Activated CD4-positive, alpha-beta T cell treated with anti-CD3 and anti-CD28 coated beads, Interleukin-10, Interleukin-2, amounts not matched to agents 100 ng/mL and 50 ng/mL, durations not matched to agents 16 hours and 8 hours (primary cell): ENCODE measurements around the gene PRKAR2B.
"Not testable (repeated sequence)": the region's sequence is repeated elsewhere in the genome, so short reads cannot be mapped to it uniquely, and the experiment has no call there.

Experiments
- DNase-seq: peaks from one replicate; pipeline ENCODE4 v3.0.0-alpha.2; 2020

Gene PRKAR2B

DNA sequence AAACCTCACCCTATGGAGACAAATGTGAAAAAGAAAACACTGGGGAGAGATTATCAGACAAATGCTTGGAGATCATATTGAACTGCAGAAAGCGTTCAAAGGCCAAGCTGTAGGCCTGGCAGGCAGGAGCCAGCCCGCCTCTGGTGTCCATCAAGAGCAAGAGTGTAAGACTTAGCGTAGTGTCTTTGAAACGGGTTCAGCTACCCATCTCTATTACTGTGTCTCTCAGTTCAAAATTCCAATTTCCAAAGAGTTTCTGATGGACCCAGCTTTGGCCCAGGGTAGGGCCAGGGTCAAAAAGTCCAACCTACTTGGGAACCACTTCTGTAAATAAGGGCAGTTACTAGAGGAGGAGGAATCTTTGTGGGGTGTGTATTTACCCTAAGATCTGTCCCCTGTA is 78.9 kb downstream of the PRKAR2B start:
- DNase-seq, result no peak

DNA sequence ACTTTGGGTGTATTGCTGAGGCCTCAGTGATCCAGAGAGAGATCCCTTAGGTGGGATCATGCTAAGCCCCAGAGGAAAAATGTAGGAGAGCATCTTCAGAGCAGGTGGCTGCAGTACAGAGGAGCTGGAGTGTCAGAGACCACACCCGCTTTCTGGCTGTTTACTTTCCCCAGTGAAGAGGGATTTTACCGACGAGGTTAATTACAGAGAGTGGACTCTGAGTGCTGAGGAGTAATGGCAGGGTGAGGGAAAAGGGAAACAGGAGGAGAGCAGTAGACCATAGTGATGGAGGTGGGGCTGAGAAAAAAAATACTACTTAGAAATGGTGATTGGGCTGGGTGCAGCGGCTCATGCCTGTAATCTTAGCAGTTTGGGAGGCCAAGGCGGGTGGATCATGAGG is 81.0 kb downstream of the PRKAR2B start:
- DNase-seq, result no peak

DNA sequence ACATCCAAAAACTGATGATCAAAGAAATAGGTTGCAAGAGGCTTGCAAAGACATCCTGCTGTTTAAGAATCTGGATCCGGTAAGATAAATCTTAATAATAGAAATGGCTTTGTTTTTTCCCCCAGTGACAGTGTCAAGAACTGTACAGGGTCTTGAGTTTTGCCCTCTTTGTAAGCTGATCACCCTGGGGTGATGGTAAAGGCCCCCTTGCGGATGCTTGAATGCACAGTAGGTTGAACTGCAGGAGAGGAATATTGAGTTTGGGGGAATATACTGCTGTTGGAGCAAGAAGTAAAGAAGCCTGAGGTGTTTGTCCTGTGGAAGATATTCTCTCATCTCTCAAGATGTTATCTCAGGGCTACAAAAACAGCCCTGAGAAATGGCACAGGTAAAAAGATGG is 83.7 kb downstream of the PRKAR2B start:
- DNase-seq, result no peak

DNA sequence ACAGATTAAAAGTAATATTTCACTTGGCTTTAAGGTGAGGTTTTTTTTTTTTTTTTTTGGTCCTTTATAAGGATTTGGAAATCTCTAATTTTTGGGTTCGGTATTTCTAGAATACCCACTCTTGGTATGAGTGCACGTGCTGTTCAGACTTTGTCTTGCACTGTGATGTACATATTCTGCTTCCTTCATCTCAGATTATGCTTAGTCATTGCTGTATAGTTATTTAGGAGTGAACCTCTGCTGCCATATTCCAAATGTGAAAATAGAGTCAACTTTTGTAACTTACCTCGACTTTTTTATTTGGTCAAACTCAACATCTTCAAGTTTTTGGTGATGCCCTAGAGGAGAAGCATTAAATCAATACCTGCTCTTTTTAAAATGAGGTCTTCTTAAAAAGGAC is 84.2 kb downstream of the PRKAR2B start:
- DNase-seq, result no peak

DNA sequence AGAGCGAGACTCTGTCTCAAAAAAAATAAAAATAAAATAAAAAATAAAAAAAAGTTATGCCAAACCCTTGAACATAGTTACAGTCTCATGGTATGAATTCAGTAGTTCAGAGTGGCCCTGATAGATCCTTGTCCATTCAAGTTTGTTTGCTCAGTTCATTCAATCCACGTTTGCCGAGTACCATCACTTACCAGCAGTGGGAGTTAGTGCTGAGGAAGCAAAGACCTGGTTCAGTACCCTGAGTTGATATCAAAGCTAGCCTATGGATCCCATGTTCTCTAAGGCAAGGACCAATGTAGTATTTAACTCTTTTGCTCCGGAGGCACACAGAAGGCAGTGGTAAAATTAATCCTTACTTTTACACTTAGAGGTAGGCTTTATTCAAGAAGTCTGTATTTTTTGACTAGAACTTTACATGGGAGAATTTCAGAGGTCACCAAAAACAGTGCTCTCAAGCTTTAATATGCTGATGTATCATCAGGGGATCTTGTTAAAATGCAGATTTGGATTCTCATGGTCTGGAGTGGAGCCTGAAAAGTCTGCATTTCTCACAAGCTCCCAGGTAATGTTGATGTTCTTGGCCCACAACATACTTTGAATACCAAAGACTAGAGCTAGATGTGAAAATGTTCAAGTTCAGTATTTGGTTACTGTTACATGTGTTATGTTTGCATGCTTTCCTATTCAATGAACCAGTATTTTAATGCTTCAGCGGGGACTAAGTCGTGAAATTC is 86.1 kb downstream of the PRKAR2B start:
- no peak for DNase-seq

DNA sequence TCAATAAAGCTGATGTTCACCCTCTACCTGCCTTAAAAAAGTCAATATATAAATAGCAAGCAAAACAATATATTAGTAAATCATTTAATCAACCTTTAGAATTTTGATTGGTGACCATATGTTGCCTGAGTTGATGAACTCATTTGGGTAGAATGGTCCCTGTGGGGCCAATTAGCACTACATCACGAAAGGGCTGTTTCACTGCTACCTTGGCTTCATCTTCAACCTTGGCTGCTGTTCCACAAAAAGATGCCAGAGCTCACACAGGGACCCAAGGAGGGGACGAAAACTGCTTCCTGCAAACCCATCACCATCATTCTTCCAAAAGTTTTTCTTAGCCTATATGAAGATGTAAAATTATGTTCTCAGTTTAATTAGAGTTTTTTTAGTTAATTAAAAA is 88.9 kb downstream of the PRKAR2B start:
- DNase-seq, result no peak

DNA sequence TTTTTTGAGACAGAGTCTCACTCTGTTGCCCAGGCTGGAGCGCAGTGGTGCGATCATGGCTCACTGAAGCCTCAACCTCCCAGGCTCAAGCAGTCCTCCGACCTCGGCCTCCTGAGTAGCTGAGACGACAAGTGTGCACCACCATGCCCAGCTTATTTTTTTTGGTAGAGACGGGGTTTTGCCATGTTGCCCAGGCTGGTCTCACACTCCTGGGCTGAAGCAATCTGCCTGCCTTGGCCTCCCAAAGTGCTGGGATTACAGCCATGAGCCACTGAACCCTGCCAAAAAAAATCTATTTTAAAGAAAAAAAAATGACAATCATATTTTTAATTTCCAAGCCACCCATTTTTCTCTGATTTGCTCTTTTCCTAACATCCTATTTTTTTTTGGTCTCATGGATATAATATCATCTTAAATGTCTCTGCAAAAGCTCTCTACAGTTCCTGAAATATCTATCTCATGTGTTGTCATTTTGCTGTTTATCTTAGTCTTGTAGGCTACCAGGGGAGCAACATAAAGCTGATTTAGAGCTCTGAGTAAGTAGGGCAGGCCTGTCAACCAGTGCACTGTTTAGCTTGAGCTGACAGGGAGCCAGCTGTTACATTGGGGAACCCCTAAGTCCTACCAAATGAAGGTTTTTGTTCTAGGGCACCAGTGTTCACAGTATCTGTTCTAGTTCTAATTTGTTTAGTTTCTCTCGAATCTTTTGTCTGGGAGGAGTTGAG is 94.4 kb downstream of the PRKAR2B start:
- DNase-seq, result no peak

DNA sequence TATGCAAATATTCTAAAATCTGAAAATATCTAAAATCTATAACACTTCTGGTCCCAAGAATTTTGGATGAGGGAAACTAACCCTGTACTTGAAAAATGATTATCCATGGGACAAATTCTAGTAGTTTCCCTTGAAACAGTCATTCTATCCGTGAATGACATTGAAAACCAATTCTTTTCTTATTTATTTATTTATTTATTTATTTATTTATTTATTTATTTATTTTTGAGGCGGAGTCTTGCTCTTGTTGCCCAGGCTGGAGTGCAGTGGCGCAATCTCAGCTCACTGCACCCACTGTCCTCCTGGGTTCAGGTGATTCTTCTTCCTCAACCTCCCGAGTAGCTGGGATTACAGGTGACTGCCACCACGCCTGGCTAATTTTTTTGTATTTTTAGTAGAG is 99.4 kb downstream of the PRKAR2B start:
- not testable (repeated sequence) for DNase-seq

DNA sequence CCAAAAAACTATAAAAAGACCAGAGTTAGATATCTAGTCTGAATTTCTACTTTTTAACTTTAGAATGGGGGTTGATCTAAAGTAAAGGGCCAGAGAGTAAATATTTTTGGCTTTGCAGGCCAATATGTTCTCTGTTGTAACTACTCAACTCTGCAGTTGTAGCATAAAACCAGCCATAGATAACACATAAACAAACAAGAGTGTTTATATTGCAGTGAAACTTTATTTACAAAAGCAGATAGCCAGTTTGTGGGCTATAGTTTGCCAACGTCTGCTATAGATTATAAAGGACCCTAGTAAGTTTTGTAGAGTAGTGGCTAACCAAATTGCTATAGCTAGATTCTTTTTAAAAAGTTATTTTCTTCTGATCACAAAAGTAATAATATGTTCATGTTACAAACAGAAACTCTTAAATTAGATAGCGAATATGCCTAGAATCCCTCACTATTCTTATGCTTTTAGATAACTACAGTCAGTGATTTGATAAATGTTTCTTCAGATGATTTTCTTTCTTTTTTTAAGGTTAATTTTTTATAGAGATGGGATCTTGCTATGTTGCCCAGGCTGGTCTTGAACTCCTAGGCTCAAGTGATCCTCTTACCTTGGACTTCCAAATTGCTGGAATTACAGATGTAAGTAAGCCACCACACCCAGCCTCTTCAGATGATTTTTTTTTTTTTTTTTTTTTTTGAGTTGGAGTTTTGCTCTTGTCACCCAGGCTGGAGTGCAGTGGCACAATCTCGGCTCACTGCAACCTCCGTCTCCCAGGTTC is 100.7 kb downstream of the PRKAR2B start:
- no peak for DNase-seq

DNA sequence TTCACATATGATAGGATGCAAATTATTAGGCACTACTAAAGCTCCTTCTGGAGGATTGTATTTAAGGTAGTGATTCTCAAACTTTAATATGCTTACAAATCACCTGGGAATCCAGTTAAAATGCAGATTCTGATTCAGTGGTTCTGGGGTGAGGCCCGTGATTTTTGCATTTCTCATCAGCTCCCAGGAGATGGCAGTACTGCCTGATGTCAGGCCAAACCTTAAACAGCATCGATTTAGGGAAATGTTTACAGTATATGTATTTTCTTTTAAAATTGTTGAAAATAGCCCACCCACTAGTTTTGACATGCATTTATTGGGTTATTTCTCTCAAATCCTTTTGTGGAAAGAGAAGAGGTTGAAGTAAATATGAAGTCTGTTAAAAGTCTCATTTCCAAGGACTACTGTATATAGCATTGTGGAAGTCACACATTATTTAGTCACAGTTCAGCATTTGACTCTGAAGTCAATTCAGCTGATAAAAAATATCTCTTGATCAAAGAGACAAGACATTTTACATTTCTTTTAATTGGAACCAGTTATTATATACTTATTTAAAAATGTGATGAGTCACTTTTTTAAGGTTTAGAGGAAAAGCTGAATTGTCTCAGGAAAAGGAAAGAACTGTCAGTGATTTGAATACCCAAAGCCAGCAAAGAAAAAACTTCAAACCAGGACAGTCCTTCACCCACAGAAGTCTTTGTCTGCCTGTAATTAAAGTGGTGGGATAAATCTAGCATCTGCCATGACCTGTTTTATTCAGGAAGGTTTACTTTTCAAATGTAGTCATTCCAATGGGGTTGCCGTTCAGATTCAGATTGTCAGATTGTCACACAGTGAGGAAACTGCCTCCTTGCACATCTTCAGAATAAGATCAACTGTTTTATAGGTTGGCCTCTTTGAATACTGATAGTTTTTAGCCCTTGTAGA is 103.2 kb downstream of the PRKAR2B start:
- peak; percentile 52 for DNase-seq

DNA sequence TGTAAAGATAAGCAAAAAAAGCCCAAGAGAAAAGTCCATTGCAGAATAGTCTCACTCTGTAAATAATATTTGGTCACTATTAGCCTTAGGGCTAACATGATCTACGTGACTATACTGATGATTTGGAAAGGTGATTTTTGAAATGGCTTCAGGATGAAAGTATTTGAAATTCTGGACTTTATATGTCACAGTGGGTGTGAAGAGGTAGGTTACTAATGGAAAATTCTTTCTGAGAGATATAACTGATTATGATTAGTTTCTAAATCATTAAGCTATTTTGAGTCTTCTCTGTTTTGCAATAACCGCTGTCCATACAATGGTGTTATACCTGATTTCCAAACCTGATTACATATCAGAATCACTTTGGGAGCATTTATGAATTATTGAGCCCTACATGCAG is 104.2 kb downstream of the PRKAR2B start:
- no peak for DNase-seq

DNA sequence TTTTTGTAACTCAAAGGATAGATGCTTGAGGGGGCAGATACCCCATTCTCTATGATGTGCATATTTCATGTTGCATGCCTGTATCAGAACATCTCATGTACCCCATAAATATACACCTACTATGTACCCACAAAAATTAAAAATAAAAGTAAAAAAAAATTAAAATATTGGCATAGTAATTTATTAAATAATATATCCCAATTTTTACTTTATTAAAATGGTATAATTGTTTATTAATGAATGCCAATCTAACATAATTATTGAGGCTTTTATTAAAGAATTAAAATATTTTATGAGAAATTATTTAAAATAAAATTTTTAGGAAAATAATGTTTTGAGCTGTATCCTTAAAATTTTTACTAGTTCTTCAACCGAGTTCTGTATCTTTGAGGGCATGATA is 105.4 kb downstream of the PRKAR2B start:
- no peak for DNase-seq

DNA sequence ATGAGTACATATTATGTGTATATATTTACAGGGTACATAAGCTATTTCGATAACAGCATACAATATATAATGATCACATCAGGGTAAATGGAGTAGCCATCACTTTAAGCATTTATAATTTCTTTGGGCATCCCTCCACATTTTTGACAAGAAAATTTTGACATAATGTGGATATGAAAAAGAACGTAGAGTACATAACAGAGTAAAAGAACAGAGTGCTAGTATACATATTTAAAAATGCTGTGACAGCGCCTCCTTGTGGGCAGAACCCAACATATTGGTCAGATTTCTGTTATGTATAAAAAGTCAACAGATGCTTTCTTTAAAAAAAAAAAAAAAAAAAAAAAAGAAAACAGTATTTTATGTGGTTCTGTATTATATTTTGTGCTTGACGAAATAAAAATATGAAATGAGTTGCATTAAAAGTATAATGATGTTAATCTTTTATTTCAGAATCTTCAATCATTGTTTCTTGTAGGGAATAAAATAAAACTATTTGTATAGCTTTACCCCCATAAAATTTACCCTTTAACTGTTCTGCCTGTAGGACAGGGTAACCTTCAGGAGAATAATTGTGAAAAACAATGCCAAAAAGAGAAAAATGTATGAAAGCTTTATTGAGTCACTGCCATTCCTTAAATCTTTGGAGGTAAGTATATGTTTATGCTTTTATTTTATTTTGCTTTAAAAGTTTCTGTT is 106.0 kb downstream of the PRKAR2B start:
- peak; percentile 68 for DNase-seq

DNA sequence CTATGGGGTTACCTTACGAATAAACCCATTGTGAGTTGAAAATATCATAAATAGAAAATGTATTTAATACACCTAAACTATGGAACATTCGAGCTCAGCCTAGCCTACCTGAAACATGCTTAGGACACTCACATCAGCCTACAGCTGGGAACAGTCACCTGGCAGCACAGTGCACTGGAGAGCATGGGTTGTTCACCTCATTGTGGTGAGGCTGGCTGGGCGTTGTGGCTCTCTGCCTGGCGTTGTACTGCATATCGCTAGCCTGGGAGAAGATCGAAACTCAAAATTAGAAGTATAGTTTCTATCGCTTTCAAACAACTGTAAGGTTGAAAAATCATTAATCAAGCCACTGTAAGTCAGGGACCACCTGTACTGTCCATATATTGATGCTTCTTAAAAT is 107.0 kb downstream of the PRKAR2B start:
- no peak for DNase-seq

DNA sequence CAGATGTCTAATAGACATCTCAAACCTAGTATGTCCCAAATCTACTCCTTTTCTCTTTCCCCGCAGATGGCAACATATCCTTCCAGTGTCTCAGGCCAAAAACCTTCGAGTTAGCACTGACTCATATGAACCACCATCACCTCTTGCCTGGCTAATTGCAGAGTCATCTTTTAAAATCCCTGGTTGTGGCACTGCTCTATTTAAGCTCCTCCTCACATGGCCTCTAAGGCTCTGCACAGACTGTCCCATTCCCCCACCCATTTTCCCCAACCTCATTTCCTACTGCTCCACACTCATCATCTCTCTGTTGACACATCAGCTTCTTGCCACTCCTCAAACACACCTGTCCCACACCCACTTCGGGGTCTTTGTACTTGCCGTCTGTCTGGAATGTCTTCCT is 107.5 kb downstream of the PRKAR2B start:
- DNase-seq, result no peak

DNA sequence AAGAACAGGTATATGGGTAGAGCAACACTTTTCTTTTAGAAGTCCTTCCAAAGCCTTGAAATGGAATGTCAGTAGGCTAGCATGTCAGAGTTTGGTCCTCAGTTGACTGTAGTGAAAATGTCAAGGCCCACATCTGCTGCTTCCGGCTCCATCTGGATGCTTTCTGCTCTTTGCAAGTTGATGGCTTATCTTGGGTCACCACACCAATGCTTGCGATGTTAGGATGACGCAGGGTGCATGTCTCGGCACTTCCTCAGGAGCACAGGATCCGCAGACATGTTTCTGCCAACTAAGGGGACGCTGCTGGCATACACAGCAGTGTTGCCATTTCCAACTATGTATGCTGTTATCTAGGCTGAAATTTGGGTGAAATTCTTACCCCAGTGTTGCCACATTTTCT is 110.3 kb downstream of the PRKAR2B start:
- no peak for DNase-seq

DNA sequence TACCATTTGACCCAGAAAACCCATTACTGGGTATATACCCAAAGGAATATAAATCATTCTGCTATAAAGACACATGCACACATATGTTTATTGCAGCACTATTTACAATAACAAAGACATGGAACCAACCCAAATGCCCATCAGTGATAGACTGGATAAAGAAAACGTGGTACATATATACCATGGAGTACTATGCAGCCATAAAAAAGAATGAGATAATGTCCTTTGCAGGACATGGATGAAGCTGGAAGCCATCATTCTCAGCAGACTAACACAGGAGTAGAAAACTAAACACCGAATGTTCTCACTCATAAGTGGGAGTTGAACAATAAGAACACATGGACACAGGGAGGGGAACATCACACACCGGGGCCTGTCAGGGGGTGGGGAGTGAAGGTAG is 111.2 kb downstream of the PRKAR2B start:
- DNase-seq, result not testable (repeated sequence)

DNA sequence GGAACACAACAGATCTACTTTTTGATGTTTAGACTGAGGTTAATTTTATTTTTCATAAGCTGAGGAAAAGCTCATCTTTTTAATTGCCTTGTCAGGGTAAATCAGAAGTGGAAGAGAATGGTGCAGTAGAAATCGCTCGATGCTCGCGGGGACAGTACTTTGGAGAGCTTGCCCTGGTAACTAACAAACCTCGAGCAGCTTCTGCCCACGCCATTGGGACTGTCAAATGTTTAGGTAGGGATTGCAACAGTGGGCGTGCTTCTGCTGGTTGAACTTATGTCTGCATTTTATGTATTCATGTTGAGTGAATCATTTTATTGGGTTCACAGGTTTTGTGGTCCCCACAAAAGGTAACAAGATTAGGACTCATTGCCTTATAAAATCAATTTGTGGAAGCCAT is 112.6 kb downstream of the PRKAR2B start:
- DNase-seq, result no peak

DNA sequence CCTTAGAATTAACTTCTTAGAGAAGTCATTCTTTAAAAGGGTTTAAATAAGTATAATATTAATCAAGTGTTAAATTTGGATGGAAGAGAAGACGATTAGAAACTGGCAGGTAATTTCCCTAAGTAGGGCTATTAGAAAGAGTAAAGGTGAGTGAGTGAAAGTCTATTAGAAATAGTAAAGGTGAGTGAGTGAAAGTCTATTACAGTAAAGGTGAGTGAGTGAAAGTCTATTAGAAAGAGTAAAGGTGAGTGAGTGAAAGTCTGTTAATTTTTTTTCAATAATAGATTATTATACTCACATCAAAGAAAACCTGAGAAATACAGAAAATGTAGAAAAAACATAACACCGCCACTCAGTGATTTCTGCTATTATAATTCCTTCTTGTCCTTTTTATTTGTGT is 113.5 kb downstream of the PRKAR2B start:
- no peak for DNase-seq

DNA sequence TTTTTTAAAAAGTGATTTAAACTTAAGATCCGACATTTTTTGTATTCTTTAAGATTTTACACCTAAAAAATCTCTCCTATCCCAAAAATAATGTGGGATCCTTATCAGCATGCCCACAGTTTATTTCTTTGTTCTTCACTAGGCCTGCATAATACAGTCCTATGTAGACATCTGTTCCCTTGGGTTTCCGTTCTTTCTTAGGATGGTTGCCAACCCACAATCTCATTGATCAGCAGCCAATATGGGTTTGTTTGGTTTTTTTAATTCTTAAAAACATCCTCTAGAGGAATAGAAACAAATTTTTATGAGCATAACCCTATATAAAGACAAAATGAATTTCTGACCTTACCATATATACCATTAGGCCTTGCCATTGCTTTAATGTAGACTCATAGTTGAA is 115.9 kb downstream of the PRKAR2B start:
- DNase-seq, result no peak

DNA sequence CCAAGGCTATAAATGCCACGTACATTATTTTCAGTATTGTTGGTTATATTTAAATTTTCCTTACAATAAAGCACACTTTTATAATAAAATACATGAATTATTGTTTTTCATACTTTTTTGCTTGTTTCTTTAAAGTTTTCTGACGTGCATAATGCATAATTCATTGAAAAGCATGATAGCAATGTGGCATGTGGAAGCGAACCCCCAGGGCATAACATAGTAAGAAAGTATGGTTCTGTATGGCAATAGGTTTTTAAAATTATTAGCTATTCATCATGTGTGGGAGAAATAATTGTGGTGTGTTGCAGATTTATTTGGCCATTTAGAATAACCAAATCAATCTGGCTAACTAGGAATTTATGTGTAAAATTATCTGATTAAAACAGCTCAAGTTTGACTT is 116.9 kb downstream of the PRKAR2B start:
- DNase-seq, result no peak

DNA sequence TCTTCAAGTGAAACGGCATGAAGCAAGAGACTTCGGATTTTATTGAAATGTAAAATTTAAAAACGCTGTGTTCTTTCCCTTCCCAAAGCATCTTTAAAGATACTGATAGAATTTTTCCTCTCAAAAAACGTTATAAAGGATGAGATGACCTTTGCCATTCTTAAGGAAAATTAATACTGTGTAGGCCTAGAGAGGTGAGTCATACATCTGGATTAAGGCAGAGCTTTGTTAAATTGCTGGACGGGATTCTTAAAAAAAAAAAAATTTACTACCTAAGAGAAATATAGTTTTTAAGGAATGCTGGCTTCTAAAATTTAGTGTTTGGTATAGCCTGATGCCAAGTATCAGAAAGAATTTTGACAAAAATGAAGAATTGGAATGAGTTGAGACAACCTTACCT is 118.0 kb downstream of the PRKAR2B start:
- DNase-seq, result no peak
